GM19238 (cell line): ENCODE measurements around the gene PLEKHG4B.
"Not testable (repeated sequence)": the region's sequence is repeated elsewhere in the genome, so short reads cannot be mapped to it uniquely, and the experiment has no call there.

Source experiments
- DNase-seq: peaks from one replicate; pipeline ENCODE4 v3.0.0; 2011; ENCODE audit warnings: low spot score; ENCODE audit not compliant: insufficient read length

PLEKHG4B gene

DNA sequence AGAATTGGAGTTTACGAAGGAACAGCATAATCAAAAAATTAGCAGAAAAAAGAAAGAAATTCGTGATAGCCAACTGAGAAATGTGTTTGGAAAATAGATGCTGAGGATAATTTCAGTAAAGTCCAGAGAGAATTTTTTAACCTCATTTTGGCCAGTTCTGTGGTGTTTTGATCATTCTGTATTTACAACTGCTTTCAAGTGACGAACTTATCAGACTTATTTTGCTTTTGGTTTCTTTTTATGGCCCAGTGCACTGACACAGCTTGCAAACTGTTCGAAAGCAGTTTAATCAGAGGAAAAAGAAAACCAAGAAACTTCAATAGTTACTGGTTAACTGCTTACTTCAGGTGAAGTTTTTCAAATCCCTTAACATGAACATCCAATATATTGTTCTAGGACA, 128.0 kb downstream of the PLEKHG4B start:
- no peak for DNase-seq

DNA sequence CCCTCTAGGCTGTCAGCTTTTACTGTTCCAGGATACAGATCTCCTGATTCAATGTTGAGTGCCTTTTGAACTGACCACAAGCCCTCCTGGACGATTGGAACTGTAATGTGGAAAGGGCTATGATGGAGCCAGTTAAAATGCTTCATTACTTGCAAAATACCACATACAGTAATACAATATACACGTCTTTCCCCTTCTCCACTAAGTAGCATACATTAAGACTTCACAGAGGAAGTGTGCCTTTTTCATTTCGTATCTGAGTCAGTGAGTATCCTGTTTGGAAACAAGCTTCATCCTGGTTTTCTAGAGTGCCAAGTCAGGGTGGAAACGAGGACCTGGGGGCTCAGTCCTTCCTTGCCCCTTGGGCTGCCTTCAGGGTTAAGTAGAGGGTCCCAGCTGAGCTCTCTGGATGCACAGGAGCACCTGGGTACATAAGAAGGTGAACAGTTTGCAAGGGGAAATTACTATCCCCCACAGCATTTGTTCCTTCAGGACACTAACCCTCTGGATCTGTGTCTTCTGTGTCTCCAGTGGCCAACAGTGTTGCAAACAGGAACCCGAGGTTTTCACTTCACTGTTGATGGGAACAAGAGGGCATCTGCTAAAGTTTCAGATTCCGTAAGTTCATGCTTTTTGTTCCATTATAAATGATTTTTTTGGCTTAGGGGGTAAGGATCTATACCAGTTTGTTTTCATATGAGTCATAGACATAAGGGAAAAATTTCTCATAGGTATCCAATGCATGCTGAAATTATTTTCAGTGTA, 131.2 kb downstream of the PLEKHG4B start:
- DNase-seq = not testable (repeated sequence)

DNA sequence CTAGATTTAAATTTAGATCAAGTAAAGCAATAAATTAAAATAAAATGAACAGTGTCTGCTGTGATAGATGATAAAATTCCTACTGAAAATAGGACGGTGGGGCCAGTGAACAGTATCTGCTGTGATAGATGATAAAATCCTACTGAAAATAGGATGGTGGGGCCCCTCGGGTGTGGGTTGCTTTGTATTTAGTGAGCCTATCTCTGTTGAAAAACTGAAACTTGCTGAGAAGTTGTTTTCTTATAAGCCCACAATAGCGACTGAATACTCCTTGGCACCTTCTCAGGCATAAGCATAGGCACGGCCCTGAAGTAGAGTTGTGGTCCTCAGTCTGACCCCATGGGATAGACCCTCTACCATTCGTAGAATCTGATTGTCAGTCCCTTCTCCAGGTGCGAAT, 131.8 kb downstream of the PLEKHG4B start:
- no peak for DNase-seq

DNA sequence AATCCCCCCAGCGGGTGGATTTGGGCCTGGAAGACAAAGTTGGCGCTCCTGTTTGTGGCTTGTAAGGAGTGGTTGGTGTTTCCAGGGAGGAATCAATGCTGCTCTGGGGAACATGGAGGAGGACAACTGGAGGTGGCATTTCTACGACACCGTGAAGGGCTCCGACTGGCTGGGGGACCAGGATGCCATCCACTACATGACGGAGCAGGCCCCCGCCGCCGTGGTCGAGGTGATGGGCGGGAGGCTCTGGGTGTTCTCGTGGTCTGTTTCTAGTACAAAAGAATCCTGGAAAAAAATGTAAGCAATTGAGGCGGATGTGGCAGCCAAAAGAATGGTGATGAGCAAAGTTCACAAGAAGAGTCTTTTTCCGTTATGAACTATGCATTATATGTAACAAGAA, 133.4 kb downstream of the PLEKHG4B start:
- DNase-seq = no peak

DNA sequence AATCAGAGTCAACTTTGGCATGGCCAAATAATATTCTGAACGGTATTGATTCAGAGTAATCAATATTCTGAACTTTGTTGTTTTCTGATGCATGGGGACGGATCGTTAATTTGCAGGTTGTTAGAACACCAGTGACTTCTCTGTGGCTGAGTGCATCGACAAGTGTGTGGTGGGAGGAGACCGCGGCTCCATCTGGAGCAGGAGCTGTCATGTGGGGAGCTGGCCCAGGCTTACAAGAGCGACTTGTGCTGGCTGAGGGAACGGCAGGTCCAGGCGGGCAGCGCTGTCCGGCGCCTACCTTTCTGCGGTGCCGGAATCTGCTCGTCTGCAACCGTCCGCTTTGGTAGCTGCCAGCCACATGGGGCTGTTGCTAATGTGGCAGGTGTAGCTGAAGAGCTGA, 135.4 kb downstream of the PLEKHG4B start:
- not testable (repeated sequence) for DNase-seq

DNA sequence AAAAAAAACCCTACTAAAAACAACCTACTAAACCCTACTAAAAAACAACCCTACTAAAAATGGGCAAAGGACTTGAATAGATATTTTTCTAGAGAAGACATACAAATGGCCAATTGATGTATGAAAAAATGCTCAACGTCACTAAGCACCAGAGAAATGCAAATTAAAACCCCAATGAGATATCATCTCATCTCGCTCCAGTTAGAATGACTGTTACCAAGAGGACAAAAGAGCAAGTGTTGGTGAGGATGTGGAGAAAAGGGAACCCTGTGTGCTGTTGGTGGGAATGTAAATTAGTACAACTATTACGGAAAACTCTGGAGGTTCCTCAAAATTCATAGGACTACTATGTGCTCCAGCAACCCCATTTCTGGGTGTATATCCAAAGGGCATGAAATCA, 136.9 kb downstream of the PLEKHG4B start:
- DNase-seq = no peak

DNA sequence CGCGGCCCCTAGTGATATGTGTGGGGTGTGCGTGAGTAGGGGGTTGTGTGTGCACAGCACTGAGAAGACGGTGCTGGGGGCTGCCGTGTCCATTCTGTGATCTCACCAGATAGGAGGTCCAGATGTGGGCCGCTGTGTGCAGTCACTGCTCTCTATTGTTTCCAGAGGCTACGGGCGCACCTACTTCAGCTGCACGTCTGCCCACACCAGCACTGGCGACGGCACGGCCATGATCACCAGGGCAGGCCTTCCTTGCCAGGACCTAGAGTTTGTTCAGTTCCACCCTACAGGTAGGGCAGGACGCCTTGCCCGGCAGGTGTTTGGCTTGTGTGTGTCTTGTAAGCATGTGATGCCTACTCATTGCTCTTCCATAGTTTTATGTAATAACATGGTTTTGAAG, 138.7 kb downstream of the PLEKHG4B start:
- no peak for DNase-seq

DNA sequence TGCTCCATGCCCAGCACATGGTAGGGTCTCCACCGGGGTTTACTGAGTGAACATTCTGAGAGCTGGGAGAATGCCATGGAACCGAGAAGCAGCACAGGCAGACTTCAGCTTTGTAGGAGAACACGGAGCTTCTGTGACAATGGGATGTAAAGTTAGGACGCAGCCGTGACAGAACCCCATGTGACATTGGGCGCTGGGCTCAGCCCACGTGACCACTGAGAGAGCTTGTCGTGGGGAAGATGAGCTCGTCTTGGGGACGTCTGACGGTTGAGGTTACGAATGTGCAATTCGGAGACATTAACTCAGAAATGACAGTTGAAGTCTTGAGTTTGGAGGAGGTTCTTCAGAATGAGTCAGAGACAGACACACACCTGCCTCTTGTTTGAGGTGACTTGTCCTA, 139.7 kb downstream of the PLEKHG4B start:
- DNase-seq = no peak

DNA sequence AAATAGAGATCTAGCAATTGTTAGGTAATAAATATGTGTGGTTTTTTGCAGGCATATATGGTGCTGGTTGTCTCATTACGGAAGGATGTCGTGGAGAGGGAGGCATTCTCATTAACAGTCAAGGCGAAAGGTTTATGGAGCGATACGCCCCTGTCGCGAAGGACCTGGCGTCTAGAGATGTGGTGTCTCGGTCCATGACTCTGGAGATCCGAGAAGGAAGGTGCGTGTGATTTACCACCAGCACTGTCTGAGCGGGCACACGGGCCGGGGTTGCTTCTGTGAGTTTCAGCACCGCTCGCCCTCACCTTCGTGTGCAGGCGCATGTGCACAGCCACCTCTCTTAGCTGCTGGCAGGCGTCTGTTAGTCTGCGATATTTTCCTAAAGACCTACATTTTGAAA, 141.5 kb downstream of the PLEKHG4B start:
- DNase-seq = not testable (repeated sequence)

DNA sequence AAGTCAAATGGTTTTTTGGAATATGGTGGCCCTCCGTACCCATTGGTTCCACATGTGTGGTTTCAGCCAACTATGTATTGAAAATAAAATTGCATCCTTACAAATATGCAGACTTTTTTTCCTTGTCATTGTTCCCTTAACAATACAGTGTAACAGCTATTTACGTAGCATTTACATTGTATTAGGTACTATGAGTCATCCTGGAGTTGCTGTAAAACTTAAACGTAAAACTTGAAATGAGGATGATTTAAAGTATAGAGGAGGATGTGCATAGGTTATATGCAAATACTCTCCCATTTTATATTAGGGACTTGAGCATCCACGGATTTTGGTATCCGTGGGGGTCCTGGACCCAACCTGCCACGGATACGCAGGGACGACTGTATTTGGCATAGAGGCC, 142.5 kb downstream of the PLEKHG4B start:
- DNase-seq = no peak

DNA sequence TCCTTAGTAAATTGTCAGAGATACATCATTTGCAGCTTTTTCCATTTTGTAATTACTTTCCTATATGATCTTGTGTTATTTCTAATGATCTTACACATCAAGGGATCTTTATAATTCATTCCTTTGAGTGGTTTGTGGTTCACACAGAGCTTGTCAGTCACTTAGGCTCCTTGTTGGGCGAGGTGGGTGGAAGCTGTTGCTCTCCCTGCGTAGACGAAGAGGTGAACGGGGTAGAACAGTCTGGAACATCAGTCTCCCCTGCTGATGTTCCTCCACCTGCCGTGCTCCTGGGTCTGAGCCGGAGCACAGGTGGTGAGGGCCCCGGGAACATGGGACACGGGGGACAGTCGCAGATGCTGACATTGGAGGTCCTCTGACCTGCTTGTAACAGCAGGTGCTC, 143.6 kb downstream of the PLEKHG4B start:
- DNase-seq = not testable (repeated sequence)

DNA sequence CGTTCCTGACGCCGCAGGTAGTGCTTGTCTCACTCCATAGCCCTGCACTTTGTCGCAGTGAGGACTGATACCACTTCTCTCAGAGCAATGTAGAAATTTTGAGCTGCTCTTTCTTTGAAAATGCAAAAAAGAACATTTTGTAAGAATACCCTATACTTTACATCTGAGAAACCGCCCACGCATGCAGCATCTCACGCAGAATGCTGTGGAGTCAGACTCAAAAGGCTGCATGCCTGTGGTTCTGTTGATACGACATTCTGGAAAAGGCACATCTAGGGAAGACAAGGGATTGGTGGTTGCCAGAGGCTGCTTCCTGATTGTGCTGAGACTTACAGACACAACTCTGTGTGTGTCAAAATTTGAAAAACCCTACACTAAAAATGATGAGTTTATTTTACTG, 146.0 kb downstream of the PLEKHG4B start:
- DNase-seq = not testable (repeated sequence)
